Mesenchymal stem cell (in vitro differentiated cells and primary cell): ENCODE results near the gene CILP2.
A peak's percentile ranks its signal among the peaks of the same experiment; 100 is the strongest.

Source experiments
- DNase-seq: peaks from one replicate; pipeline ENCODE4 v3.0.0-alpha.2; 2013
- H2AFZ ChIP-seq: one replicate; pipeline ENCODE4 v1.6.1; 2013; ENCODE audit warnings: low read depth, mild to moderate bottlenecking, control low read depth, inconsistent platforms, low read length, moderate library complexity
- H2AK5ac ChIP-seq: 2 replicates; pipeline ENCODE4 v1.6.1; 2013; ENCODE audit warnings: low read length, moderate library complexity, mild to moderate bottlenecking, inconsistent platforms; ENCODE audit not compliant: severe bottlenecking
- H2BK120ac ChIP-seq: one replicate; pipeline ENCODE4 v1.6.1; 2013; ENCODE audit warnings: low read depth, mild to moderate bottlenecking, inconsistent platforms, low read length, moderate library complexity
- H2BK12ac ChIP-seq, 2 experiments: one replicate each; pipeline ENCODE4 v1.6.1; 2013; ENCODE audit warnings: inconsistent platforms in 2 of 2, low read length in 2 of 2, mild to moderate bottlenecking in 2 of 2, moderate library complexity in 2 of 2, control low read depth in 1 of 2
- H2BK15ac ChIP-seq: one replicate; pipeline ENCODE4 v1.6.1; 2013; ENCODE audit warnings: mild to moderate bottlenecking, low read depth, inconsistent platforms; ENCODE audit not compliant: poor library complexity, severe bottlenecking
- H2BK5ac ChIP-seq: 2 replicates; pipeline ENCODE4 v1.6.1; 2013; ENCODE audit warnings: low read depth, mild to moderate bottlenecking, low read length, control low read depth, inconsistent platforms; ENCODE audit not compliant: poor library complexity, severe bottlenecking
- H3K14ac ChIP-seq, 2 experiments: one replicate each; pipeline ENCODE4 v1.6.1; 2013; ENCODE audit warnings: inconsistent platforms in 2 of 2, low read length in 2 of 2, control low read depth in 1 of 2, mild to moderate bottlenecking in 1 of 2, moderate library complexity in 1 of 2
- H3K18ac ChIP-seq, 2 experiments: one replicate each; pipeline ENCODE4 v1.6.1; 2013; ENCODE audit warnings: inconsistent platforms in 2 of 2, low read length in 2 of 2, control low read depth in 1 of 2, low read depth in 1 of 2, mild to moderate bottlenecking in 1 of 2
- H3K23ac ChIP-seq, 2 experiments: one replicate each; pipeline ENCODE4 v1.6.1; 2013; ENCODE audit warnings: inconsistent platforms in 2 of 2, low read length in 2 of 2, mild to moderate bottlenecking in 2 of 2, moderate library complexity in 2 of 2, control low read depth in 1 of 2
- H3K27ac ChIP-seq: 2 replicates; pipeline ENCODE4 v1.5.1; 2013; ENCODE audit warnings: mild to moderate bottlenecking, moderate library complexity, low read length, control low read depth, inconsistent platforms; ENCODE audit not compliant: poor library complexity, severe bottlenecking
- H3K27me3 ChIP-seq, 2 experiments: 2 replicates each; pipeline versions ENCODE4 v1.6.1 to v1.7.0; 2013; ENCODE audit warnings: low read length in 2 of 2, mild to moderate bottlenecking in 2 of 2, moderate library complexity in 2 of 2, control low read depth in 1 of 2, inconsistent platforms in 1 of 2; ENCODE audit not compliant: control insufficient read depth in 1 of 2, insufficient read depth in 1 of 2
- H3K36me3 ChIP-seq, 2 experiments: 2 replicates each; pipeline versions ENCODE4 v1.6.1 to v1.7.0; 2013; ENCODE audit warnings: low read length in 2 of 2, control low read depth in 1 of 2, inconsistent platforms in 1 of 2, low read depth in 1 of 2, mild to moderate bottlenecking in 1 of 2; ENCODE audit not compliant: insufficient read depth in 2 of 2, control insufficient read depth in 1 of 2
- H3K4ac ChIP-seq, 2 experiments: one replicate each; pipeline ENCODE4 v1.6.1; 2013; ENCODE audit warnings: inconsistent platforms in 2 of 2, low read length in 2 of 2, mild to moderate bottlenecking in 2 of 2, moderate library complexity in 2 of 2, control low read depth in 1 of 2, low read depth in 1 of 2
- H3K4me1 ChIP-seq: 2 replicates; pipeline ENCODE4 v1.6.1; 2013; ENCODE audit warnings: low read depth, low read length, control low read depth; ENCODE audit not compliant: control insufficient read depth, insufficient read depth
- H3K4me2 ChIP-seq: 2 replicates; pipeline ENCODE4 v1.6.1; 2013; ENCODE audit warnings: low read length, mild to moderate bottlenecking, inconsistent platforms; ENCODE audit not compliant: poor library complexity, severe bottlenecking
- H3K4me3 ChIP-seq, 2 experiments: 2 replicates each; pipeline versions ENCODE4 v1.5.1 to v1.7.0; 2013; ENCODE audit warnings: low read length in 2 of 2, mild to moderate bottlenecking in 2 of 2, control low read depth in 1 of 2, low read depth in 1 of 2; ENCODE audit not compliant: insufficient read depth in 1 of 2
- H3K79me1 ChIP-seq: replicated peaks from 2 replicates; pipeline ENCODE4 v1.6.1; 2013; ENCODE audit warnings: mild to moderate bottlenecking, control low read depth, low read length, inconsistent platforms; ENCODE audit not compliant: poor library complexity, severe bottlenecking
- H3K9ac ChIP-seq: 2 replicates; pipeline ENCODE4 v1.7.0; 2013; ENCODE audit warnings: mild to moderate bottlenecking, low read length, moderate library complexity
- H3K9me3 ChIP-seq: 2 replicates; pipeline ENCODE4 v1.7.0; 2013; ENCODE audit warnings: mild to moderate bottlenecking, low read length; ENCODE audit not compliant: control insufficient read depth
- H4K8ac ChIP-seq: one replicate; pipeline ENCODE4 v1.6.1; 2013; ENCODE audit warnings: inconsistent platforms, mild to moderate bottlenecking, low read length, moderate library complexity
- H4K91ac ChIP-seq: one replicate; pipeline ENCODE4 v1.6.1; 2013; ENCODE audit warnings: mild to moderate bottlenecking, low read length, inconsistent platforms
- WGBS: methylation state at CpG from one replicate; pipeline ENCODE4 v1.1.7; 2013; ENCODE audit warnings: mixed read lengths; 5-methylcytosine and 5-hydroxymethylcytosine counted together

The CILP2 gene

GRCh38 chr19:19580418-19580817 lies 42.4 kb downstream of the CILP2 start:
- H3K9me3 ChIP-seq = no peaks in the 10 kb centered on the region
- no peak overlapping the region for H3K4me2 ChIP-seq
- H2BK15ac ChIP-seq = no peak overlapping the region
- H4K8ac ChIP-seq = no peak overlapping the region
- 94% methylated on average over 4 of the region's 4 CpGs for WGBS
- H3K4ac ChIP-seq = no peak overlapping the region
- H3K4me3 ChIP-seq = no peak overlapping the region
- no peak overlapping the region for H3K23ac ChIP-seq
- no peak overlapping the region for H2AFZ ChIP-seq
- no peak overlapping the region for H3K9ac ChIP-seq
- no peak overlapping the region for H2BK12ac ChIP-seq
- H3K18ac ChIP-seq = no peak overlapping the region
- H3K4me1 ChIP-seq = peaks cover 2% of the 10 kb centered on the region
- no peak overlapping the region for H2AK5ac ChIP-seq
- H2BK5ac ChIP-seq = no peak overlapping the region
- no peaks in the 10 kb centered on the region for H3K27me3 ChIP-seq
- DNase-seq = no peak
- no peaks in the 10 kb centered on the region for H3K36me3 ChIP-seq
- no peak overlapping the region for H2BK120ac ChIP-seq
- H4K91ac ChIP-seq = no peak overlapping the region
- H3K79me1 ChIP-seq = no peaks in the 10 kb centered on the region
- no peak overlapping the region for H3K27ac ChIP-seq
- no peak overlapping the region for H3K14ac ChIP-seq

DNA sequence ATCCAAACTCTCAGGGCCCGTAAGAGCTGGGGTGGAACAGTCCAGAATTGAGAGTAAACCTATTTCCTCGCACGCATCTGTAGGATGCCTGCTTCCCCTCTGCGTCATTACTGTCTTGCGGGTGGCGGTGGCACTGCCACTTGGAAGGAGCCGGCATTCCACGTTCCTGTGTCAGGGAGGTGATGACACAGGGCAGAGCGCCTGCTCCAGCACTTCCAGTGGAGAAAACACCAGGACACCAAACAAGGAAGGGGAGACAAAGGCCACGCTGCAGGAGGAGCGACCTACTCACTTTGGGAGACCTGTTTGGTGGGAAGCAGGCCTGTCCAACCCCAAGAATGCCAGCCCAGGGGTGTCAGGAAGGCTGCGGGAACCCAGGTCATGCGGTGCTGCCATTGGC lies 43.3 kb downstream of the CILP2 start:
- Histone ChIP-seq H4K91ac (peak overlapping the region; percentile 39), H3K14ac (peak overlapping the region in 1 of 2 experiments; percentile 22), H3K4me2 (no peak overlapping the region), H4K8ac (peak overlapping the region; percentile 42), H3K4me3 (no peak overlapping the region), H2BK12ac (no peak overlapping the region), H2AK5ac (no peak overlapping the region), H2BK15ac (no peak overlapping the region), H2BK5ac (no peak overlapping the region), H3K23ac (no peak overlapping the region), H3K4me1 (peaks cover 2% of the 10 kb centered on the region), H2BK120ac (no peak overlapping the region), H3K4ac (no peak overlapping the region), H3K9ac (no peak overlapping the region), H2AFZ (no peak overlapping the region), H3K27ac (no peak overlapping the region), H3K18ac (no peak overlapping the region), H3K9me3 (no peaks in the 10 kb centered on the region), H3K79me1 (no peaks in the 10 kb centered on the region), H3K36me3 (no peaks in the 10 kb centered on the region), H3K27me3 (no peaks in the 10 kb centered on the region)
- WGBS = 93% methylated on average over 13 of the region's 13 CpGs
- no peak for DNase-seq

- Histone ChIP-seq H3K4me1 (peaks cover 2% of the 10 kb centered on the region), H4K91ac (no peak overlapping the region), H3K36me3 (no peaks in the 10 kb centered on the region), H3K27ac (no peak overlapping the region), H3K14ac (no peak overlapping the region), H3K4ac (no peak overlapping the region), H2BK5ac (no peak overlapping the region), H4K8ac (no peak overlapping the region), H2BK15ac (no peak overlapping the region), H3K9ac (no peak overlapping the region), H2AK5ac (no peak overlapping the region), H2BK12ac (no peak overlapping the region), H3K9me3 (no peaks in the 10 kb centered on the region), H3K4me3 (no peak overlapping the region), H3K79me1 (no peaks in the 10 kb centered on the region), H3K18ac (no peak overlapping the region), H2BK120ac (no peak overlapping the region), H3K4me2 (no peak overlapping the region), H2AFZ (no peak overlapping the region), H3K27me3 (no peaks in the 10 kb centered on the region), H3K23ac (no peak overlapping the region)
- 85% methylated on average over 6 of the region's 6 CpGs for WGBS
- no peak for DNase-seq
Observed at GRCh38 chr19:19582471-19582870, 44.4 kb downstream of the CILP2 start.

DNA sequence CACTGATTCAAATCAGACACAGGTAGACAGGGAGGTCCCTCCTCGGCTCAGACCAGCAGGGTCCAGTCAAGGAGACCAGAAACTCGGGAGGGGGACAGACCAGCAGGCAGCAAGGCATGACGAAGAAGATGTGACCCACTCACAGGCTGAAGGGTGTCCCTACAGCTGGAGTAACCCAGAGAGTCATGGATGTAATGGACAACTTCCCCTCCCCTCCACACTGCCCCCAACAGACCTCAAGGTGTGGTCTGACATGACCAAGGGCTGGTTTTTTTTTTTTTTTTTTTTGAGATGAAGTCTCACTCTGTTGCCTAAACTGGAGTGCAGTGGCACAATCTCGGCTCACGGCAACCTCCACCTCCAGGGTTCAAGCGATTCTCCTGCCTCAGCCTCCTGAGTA lies 46.3 kb downstream of the CILP2 start:
- no peak overlapping the region for H3K14ac ChIP-seq
- no peak for DNase-seq
- no peak overlapping the region for H2BK12ac ChIP-seq
- H3K23ac ChIP-seq = no peak overlapping the region
- no peak overlapping the region for H3K18ac ChIP-seq
- no peaks in the 10 kb centered on the region for H3K79me1 ChIP-seq
- no peak overlapping the region for H2BK15ac ChIP-seq
- no peak overlapping the region for H4K91ac ChIP-seq
- H3K4me1 ChIP-seq = peaks cover 2% of the 10 kb centered on the region
- WGBS = 80% methylated on average over 6 of the region's 6 CpGs
- no peaks in the 10 kb centered on the region for H3K9me3 ChIP-seq
- no peak overlapping the region for H4K8ac ChIP-seq
- no peak overlapping the region for H2AFZ ChIP-seq
- no peaks in the 10 kb centered on the region for H3K27me3 ChIP-seq
- no peak overlapping the region for H3K27ac ChIP-seq
- no peak overlapping the region for H2BK5ac ChIP-seq
- H3K4me2 ChIP-seq = no peak overlapping the region
- H2AK5ac ChIP-seq = no peak overlapping the region
- no peak overlapping the region for H2BK120ac ChIP-seq
- no peaks in the 10 kb centered on the region for H3K36me3 ChIP-seq
- H3K4me3 ChIP-seq = no peak overlapping the region
- no peak overlapping the region for H3K4ac ChIP-seq
- H3K9ac ChIP-seq = no peak overlapping the region
